Spleen (tissue), 7 donors: ENCODE data around the gene WDFY4.

ENCODE experiments used
- CTCF ChIP-seq, 11 experiments: fragments of 200-600 bp in 7 of 11; fragments of 450-650 bp in 4 of 11; sonication (generic) in 4 of 11; IDR thresholded peaks in 8 of 11; conservative IDR thresholded peaks in 3 of 11; 1 replicate in 7 of 11; 2 replicates in 4 of 11; pipeline versions ENCODE4 v1.4.0 to v1.8.0; 2016 to 2021; ENCODE audit warnings: antibody characterized with exemption in 11 of 11, inconsistent platforms in 4 of 11, mild to moderate bottlenecking in 1 of 11
- POLR2A ChIP-seq, 3 donors: fragments of 450-650 bp; IDR thresholded peaks; one replicate each; pipeline ENCODE4 v1.5.1; 2017; ENCODE audit warnings: antibody characterized with exemption in 3 of 3, mild to moderate bottlenecking in 1 of 3
- donor health status: DM: no; HTN: no; CAD: no; lungs with moderate emphysema.
- donor health status: DM: no; HTN: no; CAD: no.
- donor health status: DM: no; HTN: no; CAD: no.

- TF ChIP-seq CTCF (IDR thresholded peaks at IDR 0.05 in 8 of 11, conservative IDR thresholded peaks at IDR 0.05 in 3 of 11) = no peak
- TF ChIP-seq POLR2A (IDR thresholded peaks at IDR 0.05) = no peak
These were observed 45.0 kb upstream of the WDFY4 start for GRCh38 chr10:48639632-48640031.
